GM18517 (cell line): ENCODE data around the gene DTWD2.
"Not testable (repeated sequence)": the region's sequence is repeated elsewhere in the genome, so short reads cannot be mapped to it uniquely, and the experiment has no call there.

Experiments used
- ATAC-seq: cut with Tn5 transposase; IDR thresholded peaks from one replicate; pipeline ENCODE4 v1.9.1; 2021; ENCODE audit warnings: mild to moderate bottlenecking, moderate library complexity; ENCODE audit not compliant: unreplicated experiment

The DTWD2 gene

DNA sequence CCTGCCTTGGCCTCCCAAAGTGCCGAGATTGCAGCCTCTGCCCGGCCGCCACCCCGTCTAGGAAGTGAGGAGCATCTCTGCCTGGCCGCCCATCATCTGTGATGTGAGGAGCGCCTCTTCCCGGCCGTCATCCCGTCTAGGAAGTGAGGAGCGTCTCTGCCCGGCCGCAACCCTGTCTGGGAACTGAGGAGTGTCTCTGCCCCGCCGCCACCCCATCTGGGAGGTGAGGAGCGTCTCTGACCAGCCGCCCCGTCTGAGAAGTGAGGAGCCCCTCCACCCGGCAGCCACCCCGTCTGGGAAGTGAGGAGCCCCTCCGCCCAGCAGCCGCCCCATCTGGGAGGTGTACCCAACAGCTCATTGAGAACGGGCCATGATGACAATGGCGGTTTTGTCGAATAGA, 10.5 kb upstream of the DTWD2 start:
- not testable (repeated sequence) for ATAC-seq

DNA sequence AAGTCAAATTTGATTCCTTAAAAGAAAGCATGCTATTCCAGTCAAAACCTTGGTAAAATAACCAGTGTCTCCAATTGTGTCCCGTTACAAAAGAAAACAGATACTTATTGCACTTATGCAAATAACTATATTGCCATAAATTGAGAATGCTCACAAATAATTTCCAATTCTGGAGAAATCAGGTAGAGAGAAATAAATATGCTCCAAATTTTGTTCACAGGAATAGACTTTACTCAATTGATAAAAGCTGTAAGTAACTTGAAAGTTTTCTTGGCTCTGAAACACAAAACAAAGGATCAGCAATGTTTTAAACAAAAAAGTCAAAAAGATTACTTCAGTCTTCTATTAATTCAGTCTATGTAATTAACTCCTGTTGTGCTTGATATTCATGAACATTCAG, 7.8 kb upstream of the DTWD2 start:
- no peak for ATAC-seq

DNA sequence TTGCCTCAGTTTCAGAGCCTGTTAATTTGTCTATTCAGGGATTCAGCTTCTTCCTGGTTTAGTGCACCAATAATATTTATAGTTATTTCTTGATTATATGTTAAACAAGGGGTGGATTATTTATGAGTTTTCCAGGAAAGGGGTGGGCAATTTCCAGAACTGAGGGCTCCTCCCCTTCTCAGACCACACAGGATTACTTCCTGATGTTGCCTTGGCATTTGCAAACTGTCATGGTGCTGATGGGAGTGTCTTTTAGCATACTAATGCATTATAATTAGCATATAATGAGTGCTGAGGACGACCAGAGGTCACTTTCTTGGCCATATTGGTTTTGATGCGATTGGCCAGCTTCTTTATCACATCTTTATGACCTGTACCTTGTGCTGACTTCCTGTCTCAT, 6.2 kb upstream of the DTWD2 start:
- no peak for ATAC-seq

DNA sequence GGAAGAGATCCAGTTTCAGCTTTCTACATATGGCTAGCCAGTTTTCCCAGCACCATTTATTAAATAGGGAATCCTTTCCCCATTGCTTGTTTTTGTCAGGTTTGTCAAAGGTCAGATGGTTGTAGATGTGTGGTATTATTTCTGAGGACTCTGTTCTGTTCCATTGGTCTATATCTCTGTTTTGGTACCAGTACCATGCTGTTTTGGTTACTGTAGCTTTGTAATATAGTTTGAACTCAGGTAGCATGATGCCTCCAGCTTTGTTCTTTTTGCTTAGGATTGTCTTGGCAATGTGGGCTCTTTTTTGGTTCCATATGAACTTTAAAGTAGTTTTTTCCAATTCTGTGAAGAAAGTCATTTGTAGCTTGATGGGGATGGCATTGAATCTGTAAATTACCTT, 4.8 kb upstream of the DTWD2 start:
- not testable (repeated sequence) for ATAC-seq

DNA sequence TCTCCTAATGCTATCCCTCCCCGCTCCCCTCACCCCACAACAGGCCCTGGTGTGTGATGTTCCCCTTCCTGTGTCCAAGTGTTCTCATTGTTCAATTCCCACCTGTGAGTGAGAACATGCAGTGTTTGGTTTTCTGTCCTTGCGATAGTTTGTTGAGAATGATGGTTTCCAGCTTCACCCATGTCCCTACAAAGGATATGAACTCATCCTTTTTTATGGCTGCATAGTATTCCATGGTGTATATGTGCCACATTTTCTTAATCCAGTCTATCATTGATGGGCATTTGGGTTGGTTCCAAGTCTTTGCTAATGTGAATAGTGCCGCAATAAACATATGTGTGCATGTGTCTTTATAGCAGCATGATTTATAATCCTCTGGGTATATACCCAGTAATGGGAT, 3.7 kb upstream of the DTWD2 start:
- ATAC-seq = not testable (repeated sequence)

GRCh38 chr5:118990582-118990981, 2.2 kb upstream of the DTWD2 start:
- ATAC-seq = no peak

DNA sequence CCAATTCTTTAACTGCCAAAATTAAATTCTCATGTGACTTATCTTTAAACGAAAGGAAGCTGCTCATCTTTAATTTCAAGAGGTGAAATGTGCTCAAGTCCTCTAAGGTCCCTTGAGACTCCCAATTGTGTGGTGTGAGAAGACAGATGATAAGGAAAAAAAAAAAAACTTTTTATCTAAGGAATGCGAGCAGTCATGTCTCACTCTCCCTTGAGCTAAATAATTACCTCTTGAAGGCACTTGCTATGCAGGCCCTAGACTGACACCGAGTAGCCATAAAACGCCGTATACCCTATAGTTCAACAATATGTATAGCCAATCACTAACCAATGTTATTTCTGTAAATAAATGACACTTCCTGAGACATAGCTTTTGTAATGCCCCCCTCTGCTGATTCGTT, 1.5 kb upstream of the DTWD2 start:
- ATAC-seq = no peak

DNA sequence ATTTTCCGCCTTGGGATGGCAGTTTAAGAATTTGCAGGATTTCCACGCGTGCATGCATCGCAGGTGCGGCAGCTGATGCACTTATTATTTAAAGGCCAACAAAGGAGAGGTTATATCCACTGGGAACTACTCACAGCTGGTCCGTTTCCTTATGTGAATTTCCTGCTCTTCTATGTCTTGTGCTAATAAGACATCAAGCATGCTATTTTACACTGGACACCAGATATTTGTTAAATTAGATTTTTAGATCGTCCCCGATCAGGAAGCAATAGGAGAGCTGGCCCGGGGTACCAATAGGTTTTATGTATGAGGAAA, 476 bp upstream of the DTWD2 start:
- no peak for ATAC-seq

DNA sequence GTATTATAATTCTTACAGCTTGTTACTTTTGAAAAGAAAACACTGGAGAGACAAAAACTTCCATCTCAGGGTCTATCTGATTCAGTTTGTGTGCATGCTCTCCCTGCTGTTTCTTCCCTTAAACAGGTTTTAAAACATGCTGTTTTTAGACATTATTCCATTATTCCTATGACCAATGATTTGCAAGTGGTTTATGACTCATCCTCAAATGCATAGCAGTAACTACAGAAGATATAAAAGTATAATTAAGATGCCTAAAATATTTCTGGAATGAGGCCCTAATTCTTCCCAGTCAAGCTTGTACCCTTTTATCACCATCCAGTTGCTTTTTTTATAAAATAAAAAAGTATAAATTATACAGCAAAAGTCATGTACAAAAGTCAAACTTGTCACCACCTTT, 3.7 kb downstream of the DTWD2 start:
- no peak for ATAC-seq

- ATAC-seq = no peak
Observed at GRCh38 chr5:118981783-118982182, 6.6 kb downstream of the DTWD2 start.

DNA sequence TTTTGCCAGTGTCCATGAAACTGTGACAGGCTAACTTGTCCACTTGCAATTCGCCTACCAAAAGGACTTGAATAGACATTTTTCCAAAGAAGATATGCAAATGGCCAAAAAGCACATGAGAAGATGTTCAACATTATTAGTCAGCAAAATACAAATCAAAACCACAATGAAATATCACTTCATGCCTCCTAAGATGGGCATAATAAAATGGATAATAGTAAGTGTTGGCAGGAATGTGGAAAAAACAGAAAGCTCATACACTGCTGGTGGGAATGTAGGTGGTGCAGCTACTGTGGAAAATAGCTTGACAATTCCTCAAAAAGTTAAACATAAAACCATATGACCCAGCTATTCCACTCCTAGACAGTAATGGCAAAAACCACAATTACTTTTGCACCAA, 7.9 kb downstream of the DTWD2 start:
- ATAC-seq = no peak

DNA sequence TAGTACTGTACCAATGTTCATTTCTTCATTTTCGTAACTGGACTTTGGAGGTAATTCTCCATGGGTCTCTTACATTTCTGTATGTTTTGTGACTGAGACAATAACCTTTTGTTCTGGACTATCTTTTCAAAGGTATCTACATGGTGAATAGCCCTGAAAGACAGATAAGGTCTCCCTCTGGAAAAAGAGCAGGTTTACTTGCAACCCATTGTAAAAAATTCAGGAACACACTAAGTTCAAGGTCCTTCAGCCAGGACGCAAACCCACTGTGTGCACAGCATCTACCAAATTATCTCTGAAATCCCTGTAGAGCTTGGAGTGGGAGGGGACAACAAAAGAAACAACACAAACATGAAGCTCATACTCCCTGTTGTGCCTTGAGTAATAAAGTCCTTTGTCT, 8.3 kb downstream of the DTWD2 start:
- ATAC-seq = no peak

DNA sequence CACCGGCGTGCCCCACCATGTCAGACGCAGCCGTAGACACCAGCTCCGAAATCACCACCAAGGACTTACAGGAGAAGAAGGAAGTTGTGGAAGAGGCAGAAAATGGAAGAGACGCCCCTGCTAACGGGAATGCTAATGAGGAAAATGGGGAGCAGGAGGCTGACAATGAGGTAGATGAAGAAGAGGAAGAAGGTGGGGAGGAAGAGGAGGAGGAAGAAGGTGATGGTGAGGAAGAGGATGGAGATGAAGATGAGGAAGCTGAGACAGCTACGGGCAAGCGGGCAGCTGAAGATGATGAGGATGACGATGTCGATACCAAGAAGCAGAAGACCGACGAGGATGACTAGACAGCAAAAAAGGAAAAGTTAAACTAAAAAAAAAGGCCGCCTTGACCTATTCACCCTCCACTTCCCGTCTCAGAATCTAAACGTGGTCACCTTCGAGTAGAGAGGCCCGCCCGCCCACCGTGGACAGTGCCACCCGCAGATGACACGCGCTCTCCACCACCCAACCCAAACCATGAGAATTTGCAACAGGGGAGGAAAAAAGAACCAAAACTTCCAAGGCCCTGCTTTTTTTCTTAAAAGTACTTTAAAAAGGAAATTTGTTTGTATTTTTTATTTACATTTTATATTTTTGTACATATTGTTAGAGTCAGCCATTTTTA, 14.4 kb downstream of the DTWD2 start:
- ATAC-seq = not testable (repeated sequence)

- no peak for ATAC-seq
Observed at GRCh38 chr5:118968925-118969375, 19.4 kb downstream of the DTWD2 start.

GRCh38 chr5:118968406-118968911, 19.9 kb downstream of the DTWD2 start:
- no peak for ATAC-seq

- ATAC-seq = no peak
Observed at GRCh38 chr5:118967059-118967508, 21.3 kb downstream of the DTWD2 start.

DNA sequence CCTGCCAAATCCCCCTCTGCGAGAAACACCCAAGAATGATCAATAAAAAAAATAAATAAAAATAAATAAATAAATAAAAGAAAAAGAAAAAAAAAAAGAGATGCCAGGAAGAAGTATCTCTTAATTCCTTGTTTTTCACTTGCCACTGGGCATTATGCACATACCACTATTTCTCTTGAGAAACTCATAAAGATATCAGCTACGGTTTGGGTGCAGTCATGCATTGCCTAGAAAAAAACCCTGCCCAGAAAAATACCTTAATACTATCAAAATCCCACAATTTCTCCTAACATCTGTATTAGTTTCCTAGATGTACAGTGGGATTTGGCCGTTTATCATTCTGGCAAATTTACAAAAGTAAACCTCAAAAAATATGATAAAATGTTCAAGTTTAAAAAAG, 22.5 kb downstream of the DTWD2 start:
- ATAC-seq = no peak

- not testable (repeated sequence) for ATAC-seq
Observed at GRCh38 chr5:118964970-118965369, 23.4 kb downstream of the DTWD2 start.

DNA sequence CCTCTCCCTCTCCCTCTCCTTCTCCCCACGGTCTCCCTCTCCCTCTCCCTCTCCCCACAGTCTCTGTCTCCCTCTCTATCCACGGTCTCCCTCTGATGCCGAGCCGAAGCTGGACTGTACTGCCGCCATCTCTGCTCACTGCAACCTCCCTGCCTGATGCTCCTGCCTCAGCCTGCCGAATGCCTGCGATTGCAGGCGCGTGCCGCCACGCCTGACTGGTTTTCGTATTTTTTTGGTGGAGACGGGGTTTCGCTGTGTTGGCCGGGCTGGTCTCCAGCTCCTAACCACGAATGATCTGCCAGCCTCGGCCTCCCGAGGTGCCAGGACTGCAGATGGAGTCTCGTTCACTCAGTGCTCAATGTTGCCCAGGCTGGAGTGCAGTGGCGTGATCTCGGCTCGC, 24.0 kb downstream of the DTWD2 start:
- ATAC-seq = not testable (repeated sequence)

DNA sequence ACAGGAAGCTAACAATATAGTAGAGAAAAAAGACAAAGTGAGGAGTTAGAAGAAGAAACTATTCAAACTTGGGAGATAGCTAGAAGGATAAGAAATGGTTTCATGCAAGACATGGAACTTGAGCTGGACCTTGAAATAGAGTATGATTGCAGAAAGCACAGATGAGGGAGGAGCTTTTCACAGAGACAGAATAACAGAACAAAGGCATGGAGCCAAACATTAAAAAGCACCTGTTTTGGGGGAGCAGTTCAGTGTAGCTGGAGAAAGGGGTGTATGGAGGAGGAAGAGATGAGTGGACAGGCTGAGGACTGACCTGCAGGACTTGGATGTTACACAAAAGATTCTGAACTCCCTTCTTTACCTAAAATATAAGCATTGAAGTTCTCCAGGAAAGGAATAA, 25.2 kb downstream of the DTWD2 start:
- ATAC-seq = no peak

DNA sequence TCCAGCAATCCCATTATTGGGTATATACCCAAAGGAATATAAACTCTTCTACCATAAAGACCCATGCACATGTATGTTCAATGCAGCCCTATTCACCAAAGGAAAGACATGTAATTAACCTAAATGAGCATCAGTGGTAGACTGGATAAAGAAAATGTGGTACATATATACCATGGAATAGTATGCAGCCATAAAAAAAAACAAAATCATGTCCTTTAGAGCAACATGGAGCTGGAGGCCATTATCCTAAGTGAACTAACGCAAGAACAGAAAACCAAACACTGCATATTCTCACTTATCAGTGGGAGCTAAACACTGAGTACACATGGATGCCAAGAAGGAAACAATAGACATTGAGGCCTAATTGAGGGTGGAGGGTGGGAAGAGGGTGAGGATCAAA, 27.8 kb downstream of the DTWD2 start:
- ATAC-seq = no peak

- ATAC-seq = no peak
Observed at GRCh38 chr5:118956727-118957126, 31.6 kb downstream of the DTWD2 start.

GRCh38 chr5:118953652-118954005, 34.7 kb downstream of the DTWD2 start:
- no peak for ATAC-seq
